Islet precursor cell (in vitro differentiated cells): ENCODE data around the gene ISLR2.

Experiments
- DNase-seq: peaks from one replicate; pipeline ENCODE4 v3.0.0-alpha.2; 2018

ISLR2 gene

DNA sequence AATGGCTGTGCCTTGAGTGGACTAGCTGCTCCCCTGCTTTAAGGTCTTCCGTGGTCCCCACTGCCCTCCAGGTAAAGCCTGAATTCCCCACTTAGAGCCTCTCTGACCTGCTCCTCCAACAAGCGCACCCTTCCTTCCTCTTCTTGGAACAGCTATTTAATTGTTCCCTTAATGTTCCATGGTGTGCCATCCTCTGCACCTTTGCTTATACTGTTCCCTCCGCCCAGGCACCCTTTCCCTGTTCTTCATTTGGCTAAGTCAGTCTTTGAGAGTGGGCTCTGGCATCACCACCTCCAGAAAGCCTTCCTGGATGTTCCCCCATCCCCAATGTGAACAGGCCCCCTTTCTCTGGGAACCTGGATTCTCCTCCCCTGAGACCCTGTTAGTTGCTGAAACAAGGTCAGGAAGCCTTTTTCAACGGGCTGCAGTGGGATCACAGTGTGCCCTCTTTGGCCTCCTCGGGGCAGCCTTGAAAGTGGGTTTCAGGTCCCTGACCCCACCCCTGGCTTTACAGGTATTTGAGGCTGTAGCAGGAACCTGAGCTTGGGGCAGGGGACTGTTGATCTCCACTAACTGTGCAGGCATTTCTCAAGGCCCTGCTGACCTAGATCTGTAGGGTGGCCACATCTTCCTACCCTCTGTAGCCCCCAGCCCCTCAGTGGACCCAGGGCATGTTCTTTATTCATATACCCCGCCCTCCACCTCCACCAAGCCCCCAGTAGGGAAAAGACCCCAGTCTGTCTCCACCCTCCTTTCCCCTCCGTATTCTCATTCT is 48.1 kb downstream of the ISLR2 start:
- DNase-seq = no peak

DNA sequence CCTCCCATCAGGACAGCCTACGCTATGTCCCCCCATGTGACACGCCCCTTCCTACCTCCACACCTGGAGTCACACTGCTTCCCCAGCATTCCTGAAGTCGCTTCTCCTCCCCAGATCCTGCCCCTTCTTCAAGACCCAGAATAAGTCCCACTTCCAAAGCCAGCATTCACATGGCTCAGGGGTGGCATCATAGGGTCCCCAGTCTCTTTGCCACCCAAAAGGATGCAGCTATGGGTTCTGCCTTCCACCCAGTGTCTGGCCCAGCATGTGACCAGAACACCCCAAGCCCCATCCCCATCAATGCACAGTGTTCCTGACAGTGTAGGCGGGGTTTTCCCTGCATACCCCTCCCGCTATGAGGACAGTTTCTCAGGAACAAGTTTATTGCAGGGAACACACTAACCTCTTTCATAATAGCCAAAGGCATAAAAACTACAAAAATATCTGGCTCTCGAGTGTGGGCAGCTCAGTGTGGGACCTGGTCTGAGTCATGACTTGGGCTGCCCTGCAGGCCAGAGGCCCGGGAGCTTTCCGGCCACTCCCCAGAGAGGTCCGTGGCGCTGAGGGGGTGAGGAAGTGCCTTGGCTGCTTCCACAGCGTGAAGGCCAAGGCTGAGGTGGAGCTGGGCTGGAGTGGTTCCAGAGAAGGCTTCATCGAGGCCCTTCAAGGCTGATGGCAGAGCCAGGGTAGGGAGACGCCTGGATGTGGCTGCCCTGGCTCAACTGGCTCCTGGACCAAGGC is 48.9 kb downstream of the ISLR2 start:
- DNase-seq = no peak

DNA sequence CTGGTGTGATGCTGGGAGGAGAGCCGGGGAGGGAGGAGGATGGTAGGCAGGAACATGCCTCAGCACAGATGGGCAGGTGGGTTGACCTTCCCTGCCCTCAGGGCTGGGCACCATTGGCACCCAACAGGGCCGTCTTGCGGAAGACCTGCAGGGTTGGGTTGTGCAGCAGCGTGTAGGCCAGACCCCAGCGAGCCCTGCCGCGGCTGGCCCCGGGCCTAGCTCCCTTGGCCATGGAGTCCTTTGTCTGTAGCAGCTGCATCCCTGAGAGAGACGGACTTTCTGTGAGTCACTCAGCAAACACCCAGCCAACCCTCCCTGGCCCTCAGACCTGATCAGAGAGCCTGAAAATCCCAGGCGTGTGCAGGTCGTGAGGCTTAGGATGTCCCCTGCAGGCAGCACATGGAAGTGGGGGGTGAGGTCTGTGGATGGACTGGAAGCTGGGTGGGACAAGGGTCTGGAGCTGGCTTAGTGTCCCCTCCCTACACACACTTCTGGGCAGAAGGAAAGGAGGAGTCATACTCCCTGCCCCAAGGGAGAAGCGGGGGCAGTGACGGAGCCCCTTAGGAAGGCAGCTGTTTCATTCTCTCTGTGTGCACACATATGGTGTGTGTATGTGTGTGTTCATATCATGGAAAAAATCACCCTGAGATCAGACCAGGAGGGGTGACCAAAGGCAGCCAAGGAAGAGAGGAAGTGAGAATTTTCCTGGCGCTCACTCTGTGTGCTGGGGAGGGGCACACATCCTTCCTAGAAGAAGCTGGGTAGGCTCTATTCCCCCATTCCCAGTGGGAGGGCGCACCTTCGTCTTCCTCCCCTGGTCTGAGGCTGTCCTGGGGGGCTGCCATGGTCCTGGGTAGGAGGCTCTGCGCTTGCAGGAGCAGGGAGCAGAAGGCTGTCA is 49.8 kb downstream of the ISLR2 start:
- no peak for DNase-seq

DNA sequence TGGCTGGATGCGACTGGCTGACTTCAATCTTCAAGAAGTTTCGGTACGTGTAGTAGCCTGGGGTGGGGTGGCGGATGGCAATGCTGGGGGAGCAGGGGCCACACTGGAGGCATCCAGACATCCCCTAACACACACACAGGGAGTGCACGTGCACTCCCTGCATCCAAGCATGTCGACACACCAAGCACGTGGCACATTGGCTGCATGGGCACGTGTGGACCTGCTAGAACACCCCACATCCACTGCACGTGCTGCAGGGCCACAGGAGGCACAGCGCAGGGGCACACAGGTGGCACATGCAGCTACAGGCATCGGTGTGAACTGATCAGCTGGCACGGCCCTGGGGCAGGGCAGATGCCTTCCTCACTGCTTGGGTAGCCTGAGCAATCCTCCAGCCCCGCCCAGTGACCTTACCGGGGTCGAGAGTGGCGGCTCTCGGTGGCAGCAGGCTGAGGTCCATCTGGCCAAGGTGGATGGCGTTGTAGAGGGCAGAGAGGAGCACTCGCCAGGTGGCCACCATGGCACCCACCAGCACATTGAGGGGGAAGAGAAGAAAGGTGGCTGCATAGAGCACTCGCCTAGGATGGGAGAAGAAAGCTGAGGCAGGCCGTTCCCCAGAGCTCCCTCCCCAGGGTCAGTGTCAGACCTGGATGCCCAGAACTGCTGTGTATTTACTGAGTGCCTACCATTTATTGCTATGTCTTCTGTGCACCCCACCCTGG is 50.7 kb downstream of the ISLR2 start:
- no peak for DNase-seq

DNA sequence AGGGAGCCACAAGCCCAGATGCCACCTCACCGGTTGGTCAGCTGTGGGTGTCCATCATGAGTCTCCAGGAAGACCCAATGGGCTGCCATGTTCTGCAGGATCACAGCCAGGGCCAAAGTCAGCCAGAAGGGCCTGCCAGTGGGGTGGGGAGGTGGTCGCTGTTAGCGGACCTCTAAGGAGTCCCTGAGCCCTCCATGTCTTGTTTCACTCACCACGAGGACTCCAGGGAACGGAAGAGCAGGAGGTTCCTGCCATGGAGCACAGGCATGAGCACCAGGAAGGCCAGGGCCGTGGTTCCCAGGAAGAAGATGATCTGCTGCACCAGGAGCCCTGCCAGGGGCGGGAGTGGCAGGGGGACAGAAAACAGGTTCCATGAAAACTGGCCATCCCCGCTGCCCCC is 51.7 kb downstream of the ISLR2 start:
- DNase-seq = no peak

DNA sequence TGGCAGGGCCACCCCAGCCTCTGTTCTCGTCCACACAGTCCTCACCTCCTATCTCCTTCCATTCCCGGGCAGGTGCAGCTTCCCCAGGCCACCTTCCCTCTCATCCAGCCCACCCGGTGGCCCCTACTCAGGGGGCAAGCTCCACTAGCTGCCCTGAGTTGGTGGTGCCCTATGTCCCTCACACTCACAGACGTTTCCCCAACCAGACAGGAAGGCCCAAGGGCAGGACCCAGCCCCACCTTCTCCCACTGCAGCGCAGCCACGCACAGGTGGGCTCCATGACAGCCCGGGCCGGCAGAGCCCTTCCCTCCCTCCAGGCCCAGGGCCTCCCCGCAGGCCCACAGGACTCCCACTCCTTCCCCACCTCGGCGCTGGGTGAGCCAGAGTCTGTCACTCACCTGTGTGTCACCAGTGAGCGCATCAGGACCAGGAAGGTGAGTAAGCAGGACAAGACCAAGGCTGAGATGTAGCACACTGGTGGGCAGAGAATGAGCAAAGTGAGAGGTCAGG is 54.3 kb downstream of the ISLR2 start:
- no peak for DNase-seq

DNA sequence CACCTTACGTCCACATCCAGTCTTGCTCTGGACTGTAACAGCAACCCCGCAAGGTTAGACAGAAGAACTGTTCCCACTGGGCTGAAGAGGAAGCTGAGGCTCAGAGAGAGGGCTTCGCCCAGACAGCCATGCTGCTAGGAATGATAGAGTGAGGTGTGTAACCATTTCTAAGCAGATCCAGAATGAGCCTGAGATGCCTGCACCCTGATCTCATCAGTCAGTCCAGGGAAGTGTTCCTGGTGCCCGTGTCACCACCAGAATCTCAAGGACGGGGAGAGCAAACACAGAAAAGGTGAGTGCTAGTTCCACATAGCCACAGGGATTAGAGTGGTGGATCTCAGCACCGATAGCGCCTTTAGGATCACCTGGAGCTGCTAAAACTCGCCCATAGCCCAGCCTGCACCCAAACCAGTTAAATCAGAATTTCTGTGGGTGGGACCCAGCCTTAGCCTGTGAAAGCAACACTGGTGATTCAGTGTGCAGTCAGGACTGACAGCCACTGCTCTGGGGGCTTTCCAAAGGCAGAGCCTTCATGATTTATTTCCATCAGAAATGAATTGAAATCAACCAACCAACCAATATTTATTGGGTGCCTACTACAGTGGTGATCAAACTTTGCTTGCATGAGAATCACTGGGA is 55.4 kb downstream of the ISLR2 start:
- no peak for DNase-seq
